ENCODE measurements around the gene ITPR3.

DNA sequence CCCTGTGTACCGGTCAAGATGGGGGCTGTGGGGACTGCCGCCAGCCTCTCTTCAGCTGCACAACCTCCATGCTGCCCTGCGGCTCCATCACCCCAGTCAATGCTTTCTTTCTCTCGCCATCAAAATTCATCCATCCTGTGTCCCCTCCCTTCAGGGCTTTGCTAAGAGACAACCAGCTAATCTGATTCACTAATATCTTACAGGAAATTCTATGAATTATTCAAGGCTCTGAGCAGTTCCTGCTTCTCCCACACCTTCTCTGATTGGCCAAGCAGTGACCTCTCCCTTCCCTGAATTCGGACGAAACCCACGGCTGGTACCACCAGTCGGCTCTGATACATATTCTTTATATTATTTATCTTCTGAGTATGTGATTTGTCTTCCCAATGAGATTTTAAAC, 13.8 kb downstream of the ITPR3 start:
- TF ChIP-seq CTCF (optimal IDR thresholded peaks at IDR 0.05 in 1 of 3, IDR thresholded peaks at IDR 0.05 in 1 of 3, conservative IDR thresholded peaks at IDR 0.05 in 1 of 3; ENCODE audit: extremely low read depth in 1 of 3, insufficient read depth in 2 of 3, low read length in 3 of 3): no peak
- TF ChIP-seq EZH2 (IDR thresholded peaks at IDR 0.05; ENCODE audit: low read length): no peak

All from keratinocyte (primary cell).